ENCODE measurements around the gene CHL1.

DNA sequence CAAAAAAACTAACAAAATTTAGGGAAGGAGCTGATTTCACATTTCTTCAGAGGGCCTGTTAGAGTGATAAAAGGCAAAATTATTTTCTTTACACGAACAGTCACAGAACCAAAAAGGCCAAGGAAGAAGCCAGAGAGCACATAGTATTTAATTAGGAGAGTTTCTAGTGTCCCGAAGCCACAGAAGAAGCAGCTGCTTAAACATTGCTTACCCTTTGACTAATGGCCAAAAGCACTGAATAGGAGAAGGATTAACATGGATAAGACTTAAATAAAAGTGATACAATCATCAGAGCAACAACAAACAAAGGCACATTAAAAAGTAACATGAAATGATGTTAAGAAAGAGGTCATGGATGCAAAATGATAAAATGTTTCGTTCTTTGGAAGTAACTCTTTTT is 98.6 kb downstream of the CHL1 start:
- TF ChIP-seq, protein P1, sequence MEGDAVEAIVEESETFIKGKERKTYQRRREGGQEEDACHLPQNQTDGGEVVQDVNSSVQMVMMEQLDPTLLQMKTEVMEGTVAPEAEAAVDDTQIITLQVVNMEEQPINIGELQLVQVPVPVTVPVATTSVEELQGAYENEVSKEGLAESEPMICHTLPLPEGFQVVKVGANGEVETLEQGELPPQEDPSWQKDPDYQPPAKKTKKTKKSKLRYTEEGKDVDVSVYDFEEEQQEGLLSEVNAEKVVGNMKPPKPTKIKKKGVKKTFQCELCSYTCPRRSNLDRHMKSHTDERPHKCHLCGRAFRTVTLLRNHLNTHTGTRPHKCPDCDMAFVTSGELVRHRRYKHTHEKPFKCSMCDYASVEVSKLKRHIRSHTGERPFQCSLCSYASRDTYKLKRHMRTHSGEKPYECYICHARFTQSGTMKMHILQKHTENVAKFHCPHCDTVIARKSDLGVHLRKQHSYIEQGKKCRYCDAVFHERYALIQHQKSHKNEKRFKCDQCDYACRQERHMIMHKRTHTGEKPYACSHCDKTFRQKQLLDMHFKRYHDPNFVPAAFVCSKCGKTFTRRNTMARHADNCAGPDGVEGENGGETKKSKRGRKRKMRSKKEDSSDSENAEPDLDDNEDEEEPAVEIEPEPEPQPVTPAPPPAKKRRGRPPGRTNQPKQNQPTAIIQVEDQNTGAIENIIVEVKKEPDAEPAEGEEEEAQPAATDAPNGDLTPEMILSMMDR (conservative IDR thresholded peaks at IDR 0.05 in 1 of 2, IDR thresholded peaks at IDR 0.05 in 1 of 2; ENCODE audit: low read depth in 1 of 2, low read length in 2 of 2) = no peak
- no peak for TF ChIP-seq EZH2 (IDR thresholded peaks at IDR 0.05; ENCODE audit: low read length, missing control alignments)

All from fibroblast of lung (primary cell).